ENCODE measurements around the gene NIPSNAP3A. TPM values are rescaled to one million over a fixed set of nuclear protein-coding genes. Genes with fewer than 3 reads are reported as not detected.

NIPSNAP3A gene
- total RNA-seq, 2 experiments from 2014 or later: 14.1 to 16.2 TPM

- Mint-ChIP-seq H3K27me3 (peaks cover 4% of the 10 kb centered on the region), H3K36me3 (no peaks in the 10 kb centered on the region), H3K27ac (no peak overlapping the region), H3K9me3 (ENCODE audit: low read depth) (no peaks in the 10 kb centered on the region), H3K4me3 (no peak overlapping the region), H3K4me1 (no peaks in the 10 kb centered on the region)
- ATAC-seq (no peak), DNase-seq (no peak)
- CTCF ChIA-PET: interaction anchor here (0.9 kb wide), 1 partner anchor 63 kb away, joined by 3 read pairs; no protein-coding TSS in a partner anchor
Observed at GRCh38 chr9:104800068-104800785, 52.7 kb downstream of the NIPSNAP3A start.

- H3K4me1 Mint-ChIP-seq: no peaks in the 10 kb centered on the region
- no peak overlapping the region for H3K27ac Mint-ChIP-seq
- peaks cover 4% of the 10 kb centered on the region for H3K27me3 Mint-ChIP-seq
- CTCF ChIA-PET: no interaction called here
- DNase-seq: no peak
- no peak for ATAC-seq
- H3K9me3 Mint-ChIP-seq (ENCODE audit: low read depth): no peaks in the 10 kb centered on the region
- no peak overlapping the region for H3K4me3 Mint-ChIP-seq
- no peaks in the 10 kb centered on the region for H3K36me3 Mint-ChIP-seq
Observed at GRCh38 chr9:104802110-104802509, 54.6 kb downstream of the NIPSNAP3A start.

- ATAC-seq (no peak), DNase-seq (no peak)
- Mint-ChIP-seq H3K27me3 (no peaks in the 10 kb centered on the region), H3K4me1 (no peaks in the 10 kb centered on the region), H3K27ac (no peak overlapping the region), H3K36me3 (no peaks in the 10 kb centered on the region), H3K4me3 (no peak overlapping the region), H3K9me3 (ENCODE audit: low read depth) (no peaks in the 10 kb centered on the region)
- CTCF ChIA-PET: no interaction called here
Observed at GRCh38 chr9:104802906-104803305, 55.4 kb downstream of the NIPSNAP3A start.

GRCh38 chr9:104805441-104805840 is 58.0 kb downstream of the NIPSNAP3A start:
- ATAC-seq (no peak), DNase-seq (no peak)
- H3K27ac Mint-ChIP-seq: no peak overlapping the region
- no peaks in the 10 kb centered on the region for H3K36me3 Mint-ChIP-seq
- H3K4me3 Mint-ChIP-seq: no peak overlapping the region
- CTCF ChIA-PET: no interaction called here
- H3K9me3 Mint-ChIP-seq (ENCODE audit: low read depth): no peaks in the 10 kb centered on the region
- no peaks in the 10 kb centered on the region for H3K4me1 Mint-ChIP-seq
- H3K27me3 Mint-ChIP-seq: no peaks in the 10 kb centered on the region

GRCh38 chr9:104808035-104808614 is 60.6 kb downstream of the NIPSNAP3A start:
- Mint-ChIP-seq H3K9me3 (ENCODE audit: low read depth) (no peaks in the 10 kb centered on the region), H3K27ac (no peak overlapping the region), H3K4me3 (no peak overlapping the region), H3K36me3 (no peaks in the 10 kb centered on the region), H3K27me3 (no peaks in the 10 kb centered on the region), H3K4me1 (no peaks in the 10 kb centered on the region)
- ATAC-seq (no peak), DNase-seq (no peak)
- CTCF ChIA-PET: interaction anchor here (1.1 to 1.2 kb wide), 2 partner anchors 30 to 55 kb away, joined by 3 to 4 read pairs; no protein-coding TSS in a partner anchor

Other genes starting within 250 kb of the NIPSNAP3A start
- not detected for gene OR13F1, start 243.4 kb upstream of the NIPSNAP3A start, total RNA-seq
- gene OR13C4, start 220.5 kb upstream of the NIPSNAP3A start, total RNA-seq: not detected
- not detected for gene OR13C3, start 210.8 kb upstream of the NIPSNAP3A start, total RNA-seq
- not detected for gene OR13C8, start 178.5 kb upstream of the NIPSNAP3A start, total RNA-seq
- gene OR13C5, start 148.3 kb upstream of the NIPSNAP3A start, total RNA-seq: not detected
- gene OR13C2, start 142.1 kb upstream of the NIPSNAP3A start, total RNA-seq: not detected
- gene OR13C9, start 129.5 kb upstream of the NIPSNAP3A start, total RNA-seq: not detected
- gene OR13D1, start 53.2 kb upstream of the NIPSNAP3A start, total RNA-seq: not detected
- 1 to 10 TPM in 1 of 2 experiments, under 1 TPM in 1; 0.91 to 1.1 TPM for gene NIPSNAP3B, start 16.4 kb downstream of the NIPSNAP3A start, total RNA-seq
- gene ABCA1, start 180.5 kb downstream of the NIPSNAP3A start, total RNA-seq: under 1 TPM; 0.09 to 0.23 TPM